OCI-LY1 (cell line): ENCODE data around the gene UMAD1.

Experiments used
- H2AFZ ChIP-seq: fragments of 200-600 bp; sonication (generic), shearing (Covaris generic); 2 replicates; pipeline ENCODE4 v1.6.0; 2014; ENCODE audit warnings: antibody characterized with exemption, mild to moderate bottlenecking, low read length
- H3F3A ChIP-seq: fragments of 200-600 bp; sonication (generic), shearing (Covaris generic); 2 replicates; pipeline ENCODE4 v1.6.0; 2014; ENCODE audit warnings: mild to moderate bottlenecking, antibody characterized with exemption, low read length, moderate library complexity; ENCODE audit not compliant: insufficient read depth
- H3K27ac ChIP-seq: fragments of 200-600 bp; sonication (generic); 2 replicates; pipeline ENCODE4 v1.5.1; 2014; ENCODE audit warnings: low read length, mixed run types, mild to moderate bottlenecking, low read depth; ENCODE audit not compliant: poor library complexity, severe bottlenecking
- H3K27me3 ChIP-seq: fragments of 200-600 bp; sonication (generic); 2 replicates; pipeline ENCODE4 v1.6.0; 2014; ENCODE audit warnings: antibody characterized with exemption, mild to moderate bottlenecking, low read length, moderate library complexity; ENCODE audit not compliant: insufficient read depth
- H3K36me3 ChIP-seq: fragments of 200-600 bp; sonication (generic); 2 replicates; pipeline ENCODE4 v1.6.1; 2014; ENCODE audit warnings: mild to moderate bottlenecking, antibody characterized with exemption, low read length, moderate library complexity, mixed read lengths; ENCODE audit not compliant: insufficient read depth
- H3K4me1 ChIP-seq: fragments of 200-600 bp; sonication (generic); 2 replicates; pipeline ENCODE4 v1.5.1; 2014; ENCODE audit warnings: mild to moderate bottlenecking, low read length, moderate library complexity; ENCODE audit not compliant: insufficient read depth, severe bottlenecking
- H3K4me2 ChIP-seq: fragments of 200-600 bp; sonication (generic), shearing (Covaris generic); 2 replicates; pipeline ENCODE4 v1.6.1; 2014; ENCODE audit warnings: low read length
- H3K4me3 ChIP-seq: fragments of 200-600 bp; sonication (generic); 2 replicates; pipeline ENCODE4 v1.5.1; 2014; ENCODE audit warnings: low read length, low read depth, mild to moderate bottlenecking, mixed read lengths; ENCODE audit not compliant: poor library complexity, severe bottlenecking
- H3K79me2 ChIP-seq: fragments of 200-600 bp; shearing (Covaris generic); 2 replicates; pipeline ENCODE4 v1.6.1; 2016; ENCODE audit warnings: mixed run types, low read length, mixed read lengths; ENCODE audit not compliant: insufficient read depth
- H3K9ac ChIP-seq: fragments of 200-600 bp; sonication (generic), shearing (Covaris generic); 2 replicates; pipeline ENCODE4 v1.6.1; 2014; ENCODE audit warnings: mild to moderate bottlenecking, low read length, mixed read lengths
- H3K9me2 ChIP-seq: fragments of 200-600 bp; sonication (generic), shearing (Covaris generic); 2 replicates; pipeline ENCODE4 v1.6.1; 2014; ENCODE audit warnings: low read depth, mild to moderate bottlenecking, low read length, mixed read lengths
- H3K9me3 ChIP-seq: fragments of 200-600 bp; shearing (Covaris generic); 2 replicates; pipeline ENCODE4 v1.6.1; 2014; ENCODE audit warnings: low read length, mixed read lengths
- H4K20me1 ChIP-seq: fragments of 200-600 bp; sonication (generic), shearing (Covaris generic); 2 replicates; pipeline ENCODE4 v1.6.0; 2016; ENCODE audit warnings: mild to moderate bottlenecking, low read length; ENCODE audit not compliant: insufficient read depth
- EZH2 ChIP-seq: fragments of 200-600 bp; sonication (generic), shearing (Covaris generic); IDR thresholded peaks from 2 replicates; pipeline ENCODE4 v1.8.0; 2017; ENCODE audit warnings: borderline replicate concordance, mixed run types, mild to moderate bottlenecking, antibody characterized with exemption, low read length, moderate library complexity, mixed read lengths
- TF ChIP-seq, protein P1 (sequence below): fragments of 200-600 bp; sonication (generic), shearing (Covaris generic); IDR thresholded peaks from 2 replicates; pipeline ENCODE4 v1.5.1; 2017; ENCODE audit warnings: mild to moderate bottlenecking, antibody characterized with exemption, low read length, moderate library complexity, mixed read lengths

UMAD1 gene

DNA sequence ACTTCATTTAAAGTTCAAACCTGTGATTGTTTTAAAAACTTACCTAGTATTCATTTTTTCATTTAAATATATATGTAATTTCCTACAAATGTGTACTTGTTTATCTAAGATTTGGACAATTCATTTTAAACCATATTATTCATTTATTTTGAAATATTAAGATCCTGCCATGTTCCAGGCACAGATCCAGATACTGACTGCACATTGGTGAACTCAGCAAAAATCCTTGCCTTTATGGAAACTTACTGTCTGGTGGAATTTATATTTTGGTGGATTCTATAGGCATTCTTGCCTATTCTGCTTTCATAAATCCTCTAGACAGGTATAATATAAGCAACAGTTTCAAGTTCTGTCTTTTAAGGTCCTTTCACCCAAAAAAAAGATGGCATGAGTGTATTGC lies 126.1 kb downstream of the UMAD1 start:
- H3K79me2 ChIP-seq, result no peaks in the 10 kb centered on the region
- TF ChIP-seq, protein P1, sequence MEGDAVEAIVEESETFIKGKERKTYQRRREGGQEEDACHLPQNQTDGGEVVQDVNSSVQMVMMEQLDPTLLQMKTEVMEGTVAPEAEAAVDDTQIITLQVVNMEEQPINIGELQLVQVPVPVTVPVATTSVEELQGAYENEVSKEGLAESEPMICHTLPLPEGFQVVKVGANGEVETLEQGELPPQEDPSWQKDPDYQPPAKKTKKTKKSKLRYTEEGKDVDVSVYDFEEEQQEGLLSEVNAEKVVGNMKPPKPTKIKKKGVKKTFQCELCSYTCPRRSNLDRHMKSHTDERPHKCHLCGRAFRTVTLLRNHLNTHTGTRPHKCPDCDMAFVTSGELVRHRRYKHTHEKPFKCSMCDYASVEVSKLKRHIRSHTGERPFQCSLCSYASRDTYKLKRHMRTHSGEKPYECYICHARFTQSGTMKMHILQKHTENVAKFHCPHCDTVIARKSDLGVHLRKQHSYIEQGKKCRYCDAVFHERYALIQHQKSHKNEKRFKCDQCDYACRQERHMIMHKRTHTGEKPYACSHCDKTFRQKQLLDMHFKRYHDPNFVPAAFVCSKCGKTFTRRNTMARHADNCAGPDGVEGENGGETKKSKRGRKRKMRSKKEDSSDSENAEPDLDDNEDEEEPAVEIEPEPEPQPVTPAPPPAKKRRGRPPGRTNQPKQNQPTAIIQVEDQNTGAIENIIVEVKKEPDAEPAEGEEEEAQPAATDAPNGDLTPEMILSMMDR, result no peak
- TF ChIP-seq EZH2, result no peak

DNA sequence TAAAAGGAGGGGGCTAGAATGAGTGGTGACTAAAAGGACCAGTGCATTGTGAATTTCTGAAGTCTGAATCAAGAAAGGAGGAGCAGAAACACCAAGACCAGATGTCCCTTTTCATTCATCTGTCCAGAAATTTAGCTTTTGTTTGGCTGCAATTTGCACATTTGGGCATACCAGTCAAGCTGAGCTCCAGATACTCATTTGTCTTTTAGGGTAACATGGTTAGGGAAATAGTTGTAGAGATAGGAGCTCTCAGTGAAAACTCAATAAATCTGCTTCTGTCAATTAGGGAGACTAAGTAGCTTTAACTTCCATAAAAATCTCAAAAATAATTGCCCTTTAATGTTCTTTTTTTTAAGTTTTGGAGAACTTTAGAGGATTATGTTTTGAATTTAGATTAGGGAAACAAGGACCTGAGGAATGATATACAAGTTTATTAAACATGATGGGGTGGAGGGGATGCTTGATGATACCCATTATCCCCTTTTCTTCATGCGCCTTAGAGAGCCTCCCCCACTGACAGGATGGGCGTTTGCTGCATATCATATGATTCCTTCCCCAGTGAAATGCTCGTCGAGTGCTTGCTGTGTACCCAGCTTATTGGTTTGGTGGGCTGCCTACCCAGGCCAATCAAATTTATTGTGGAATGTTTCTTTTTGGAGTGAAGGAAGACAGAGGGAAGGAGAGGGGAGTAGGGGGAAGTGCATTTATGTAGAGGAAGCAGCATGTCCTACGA lies 128.6 kb downstream of the UMAD1 start:
- H3K4me1 ChIP-seq, result peaks cover 40% of the 10 kb centered on the region
- H3K4me3 ChIP-seq, result no peak overlapping the region
- TF ChIP-seq, protein P1, result no peak
- no peak for TF ChIP-seq EZH2
- no peaks in the 10 kb centered on the region for H3K27me3 ChIP-seq
- no peak overlapping the region for H3K9ac ChIP-seq
- no peaks in the 10 kb centered on the region for H3K36me3 ChIP-seq
- no peaks in the 10 kb centered on the region for H3K79me2 ChIP-seq
- no peaks in the 10 kb centered on the region for H3K9me2 ChIP-seq
- H3K4me2 ChIP-seq, result no peak overlapping the region
- H3K9me3 ChIP-seq, result no peaks in the 10 kb centered on the region
- H3F3A ChIP-seq, result no peaks in the 10 kb centered on the region
- H3K27ac ChIP-seq, result no peak overlapping the region
- no peak overlapping the region for H2AFZ ChIP-seq
- H4K20me1 ChIP-seq, result no peaks in the 10 kb centered on the region

More for the DNA sequence above, 126.1 kb downstream of the UMAD1 start:
- no peak overlapping the region for H3K27ac ChIP-seq
- H2AFZ ChIP-seq, result no peak overlapping the region
- no peaks in the 10 kb centered on the region for H3F3A ChIP-seq
- H3K4me3 ChIP-seq, result no peak overlapping the region
- H3K9me2 ChIP-seq, result no peaks in the 10 kb centered on the region
- H3K4me1 ChIP-seq, result peaks cover 39% of the 10 kb centered on the region
- H3K9ac ChIP-seq, result no peak overlapping the region
- H4K20me1 ChIP-seq, result no peaks in the 10 kb centered on the region
- H3K36me3 ChIP-seq, result no peaks in the 10 kb centered on the region
- no peak overlapping the region for H3K4me2 ChIP-seq
- no peaks in the 10 kb centered on the region for H3K9me3 ChIP-seq
- H3K27me3 ChIP-seq, result no peaks in the 10 kb centered on the region

DNA sequence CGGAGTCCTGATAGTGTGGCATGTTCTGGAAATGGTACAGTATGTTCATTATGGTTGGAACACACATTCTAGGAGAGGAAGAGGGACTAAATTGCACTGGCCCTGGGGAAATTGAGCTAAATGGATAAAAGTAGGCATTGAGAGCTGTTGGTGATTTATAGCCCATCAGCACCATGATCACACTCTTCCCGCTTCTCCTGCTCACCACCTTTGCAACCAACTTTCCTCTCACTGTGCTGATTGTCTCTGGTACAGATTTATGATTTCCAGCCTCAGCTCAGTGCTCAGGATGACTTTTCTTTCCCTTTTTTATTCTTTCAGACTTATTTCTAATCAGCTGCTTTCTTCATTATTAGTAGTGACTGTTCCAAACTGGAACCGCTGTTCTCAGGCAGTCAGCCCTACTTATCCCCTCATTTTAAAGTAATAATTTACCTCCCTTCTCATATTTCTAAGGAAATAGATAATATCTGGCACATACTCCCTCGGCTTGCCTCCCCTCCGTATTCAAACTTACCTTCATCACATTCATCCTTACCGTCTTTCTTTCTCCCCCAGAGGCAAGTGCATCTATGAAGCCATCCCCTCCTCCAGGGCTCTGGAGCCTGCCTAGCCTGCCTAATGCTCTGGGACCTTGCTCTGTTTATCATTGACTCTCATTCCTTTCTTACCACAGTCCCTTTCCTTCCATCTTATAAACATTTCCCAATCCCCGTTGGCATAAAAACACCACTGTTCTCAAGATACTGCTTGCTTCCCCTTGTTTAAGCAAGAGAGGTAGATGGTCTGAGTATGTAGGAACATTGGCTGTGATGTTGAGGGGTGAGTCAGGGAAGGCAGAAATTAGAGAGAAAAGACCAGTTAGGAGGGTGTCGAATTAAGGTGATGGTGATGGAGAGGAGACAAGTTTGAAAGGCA lies 129.4 kb downstream of the UMAD1 start:
- Histone ChIP-seq H3F3A (no peaks in the 10 kb centered on the region), H3K4me3 (no peak overlapping the region), H3K9me2 (no peaks in the 10 kb centered on the region), H3K79me2 (no peaks in the 10 kb centered on the region), H3K27me3 (no peaks in the 10 kb centered on the region), H3K4me2 (no peak overlapping the region), H2AFZ (no peak overlapping the region), H3K36me3 (no peaks in the 10 kb centered on the region), H3K4me1 (peaks cover 37% of the 10 kb centered on the region), H4K20me1 (no peaks in the 10 kb centered on the region), H3K9ac (no peak overlapping the region), H3K9me3 (no peaks in the 10 kb centered on the region), H3K27ac (no peak overlapping the region)
- TF ChIP-seq EZH2, result no peak
- TF ChIP-seq, protein P1, result no peak
